ENCODE data around the gene ABCC5. TPM values are rescaled to one million over a fixed set of nuclear protein-coding genes. Genes with fewer than 3 reads are reported as not detected.

Gene ABCC5
- total RNA-seq, 1 donor from 2014 or later: 52.0 TPM

GRCh38 chr3:183896610-183897009 is 121.1 kb downstream of the ABCC5 start:
- Mint-ChIP-seq H3K4me3 (ENCODE audit: unreplicated experiment) (no peak overlapping the region), H3K27me3 (ENCODE audit: low read depth, unreplicated experiment) (peaks cover 41% of the 10 kb centered on the region), H3K4me1 (ENCODE audit: low read depth, unreplicated experiment) (no peaks in the 10 kb centered on the region), H3K27ac (ENCODE audit: unreplicated experiment) (no peak overlapping the region), H3K36me3 (ENCODE audit: low read depth, unreplicated experiment) (no peaks in the 10 kb centered on the region), H3K9me3 (ENCODE audit: unreplicated experiment) (peaks cover 3% of the 10 kb centered on the region)
- H4K20me1 ChIP-seq (ENCODE audit: insufficient read depth, low read length): no peaks in the 10 kb centered on the region
- peaks cover 15% of the 10 kb centered on the region for H3K27me3 ChIP-seq (ENCODE audit: insufficient read depth, low read length)
- H3K4me3 ChIP-seq (ENCODE audit: insufficient read depth, low read depth, low read length): no peak overlapping the region
- no peak overlapping the region for H3K4me2 ChIP-seq (ENCODE audit: low read length)
- H3K4me1 ChIP-seq (ENCODE audit: insufficient read depth, low read length): no peaks in the 10 kb centered on the region
- no peak overlapping the region for H3K27ac ChIP-seq (ENCODE audit: low read depth, low read length)
- TF ChIP-seq CTCF (IDR thresholded peaks at IDR 0.05; ENCODE audit: insufficient read depth, low read depth, low read length) (no peak), EZH2 (IDR thresholded peaks at IDR 0.05; ENCODE audit: insufficient read depth, low read length) (no peak)
- no peaks in the 10 kb centered on the region for H3K79me2 ChIP-seq (ENCODE audit: insufficient read depth, low read length)
- H3K9me3 ChIP-seq (ENCODE audit: insufficient read depth, low read depth, low read length): no peaks in the 10 kb centered on the region
- H2AFZ ChIP-seq (ENCODE audit: low read depth, low read length): no peak overlapping the region
- H3K36me3 ChIP-seq (ENCODE audit: insufficient read depth, low read length): no peaks in the 10 kb centered on the region
- H3K9ac ChIP-seq (ENCODE audit: low read length): no peak overlapping the region
- no peak for DNase-seq (ENCODE audit: low read depth)
- FAIRE-seq: no peak

GRCh38 chr3:183896184-183896583 is 121.5 kb downstream of the ABCC5 start:
- no peaks in the 10 kb centered on the region for H3K36me3 ChIP-seq (ENCODE audit: insufficient read depth, low read length)

More at GRCh38 chr3:183896184-183896583, 121.5 kb downstream of the ABCC5 start:
- Mint-ChIP-seq H3K27me3 (ENCODE audit: low read depth, unreplicated experiment) (peaks cover 40% of the 10 kb centered on the region), H3K4me1 (ENCODE audit: low read depth, unreplicated experiment) (no peaks in the 10 kb centered on the region), H3K4me3 (ENCODE audit: unreplicated experiment) (no peak overlapping the region), H3K36me3 (ENCODE audit: low read depth, unreplicated experiment) (no peaks in the 10 kb centered on the region), H3K9me3 (ENCODE audit: unreplicated experiment) (peaks cover 3% of the 10 kb centered on the region), H3K27ac (ENCODE audit: unreplicated experiment) (no peak overlapping the region)
- H3K9me3 ChIP-seq (ENCODE audit: insufficient read depth, low read depth, low read length): no peaks in the 10 kb centered on the region
- H3K4me2 ChIP-seq (ENCODE audit: low read length): no peak overlapping the region
- H3K27me3 ChIP-seq (ENCODE audit: insufficient read depth, low read length): peaks cover 12% of the 10 kb centered on the region
- FAIRE-seq (no peak), DNase-seq (ENCODE audit: low read depth) (no peak)
- no peak overlapping the region for H3K9ac ChIP-seq (ENCODE audit: low read length)
- TF ChIP-seq CTCF (IDR thresholded peaks at IDR 0.05; ENCODE audit: insufficient read depth, low read depth, low read length) (no peak), EZH2 (IDR thresholded peaks at IDR 0.05; ENCODE audit: insufficient read depth, low read length) (no peak)
- H3K4me1 ChIP-seq (ENCODE audit: insufficient read depth, low read length): no peaks in the 10 kb centered on the region
- no peak overlapping the region for H2AFZ ChIP-seq (ENCODE audit: low read depth, low read length)
- no peaks in the 10 kb centered on the region for H3K79me2 ChIP-seq (ENCODE audit: insufficient read depth, low read length)
- no peak overlapping the region for H3K4me3 ChIP-seq (ENCODE audit: insufficient read depth, low read depth, low read length)
- H4K20me1 ChIP-seq (ENCODE audit: insufficient read depth, low read length): no peaks in the 10 kb centered on the region
- H3K27ac ChIP-seq (ENCODE audit: low read depth, low read length): no peak overlapping the region

Measured in astrocyte (in vitro differentiated cells and primary cell).